ENCODE data around the gene NDEL1.

NDEL1 gene

GRCh38 chr17:8464941-8465340 lies 29.3 kb downstream of the NDEL1 start:
- TF ChIP-seq CTCF (IDR thresholded peaks at IDR 0.05; ENCODE audit: low read depth, low read length, poor library complexity, severe bottlenecking) (no peak), EZH2phosphoT487 (IDR thresholded peaks at IDR 0.05; ENCODE audit: borderline replicate concordance, low read length) (no peak)
- no peak overlapping the region for H3K27ac ChIP-seq (ENCODE audit: low read depth, low read length)
- no peak overlapping the region for H3K4me3 ChIP-seq (ENCODE audit: low read length)
- no peaks in the 10 kb centered on the region for H3K27me3 ChIP-seq (ENCODE audit: control insufficient read depth, low read length)
- H3K36me3 ChIP-seq (ENCODE audit: control insufficient read depth, low read length) = peaks cover 59% of the 10 kb centered on the region
- H3K79me2 ChIP-seq (ENCODE audit: control insufficient read depth, low read length) = peaks cover 19% of the 10 kb centered on the region
- H4K20me1 ChIP-seq (ENCODE audit: control insufficient read depth, insufficient read depth, low read depth, low read length) = no peaks in the 10 kb centered on the region
- no peak overlapping the region for H3K4me2 ChIP-seq (ENCODE audit: low read length)
- H3K4me1 ChIP-seq (ENCODE audit: control insufficient read depth, low read length) = no peaks in the 10 kb centered on the region
- no peaks in the 10 kb centered on the region for H3K9me2 ChIP-seq (replicated peaks; ENCODE audit: control insufficient read depth, low read length)
- no peaks in the 10 kb centered on the region for H3K9me3 ChIP-seq (ENCODE audit: control insufficient read depth, insufficient read depth, low read length)
- no peaks in the 10 kb centered on the region for H3F3A ChIP-seq (ENCODE audit: control insufficient read depth, insufficient read depth)

- no peak overlapping the region for H3K4me2 ChIP-seq (ENCODE audit: low read length)
- TF ChIP-seq CTCF (IDR thresholded peaks at IDR 0.05; ENCODE audit: low read depth, low read length, poor library complexity, severe bottlenecking) (no peak), EZH2phosphoT487 (IDR thresholded peaks at IDR 0.05; ENCODE audit: borderline replicate concordance, low read length) (no peak)
- H3K9me2 ChIP-seq (replicated peaks; ENCODE audit: control insufficient read depth, low read length) = no peaks in the 10 kb centered on the region
- H3K9me3 ChIP-seq (ENCODE audit: control insufficient read depth, insufficient read depth, low read length) = no peaks in the 10 kb centered on the region
- H3K36me3 ChIP-seq (ENCODE audit: control insufficient read depth, low read length) = peaks cover 55% of the 10 kb centered on the region
- H3K4me3 ChIP-seq (ENCODE audit: low read length) = no peak overlapping the region
- H3K27ac ChIP-seq (ENCODE audit: low read depth, low read length) = no peak overlapping the region
- H3K4me1 ChIP-seq (ENCODE audit: control insufficient read depth, low read length) = no peaks in the 10 kb centered on the region
- no peaks in the 10 kb centered on the region for H3F3A ChIP-seq (ENCODE audit: control insufficient read depth, insufficient read depth)
- peaks cover 19% of the 10 kb centered on the region for H3K79me2 ChIP-seq (ENCODE audit: control insufficient read depth, low read length)
- no peaks in the 10 kb centered on the region for H3K27me3 ChIP-seq (ENCODE audit: control insufficient read depth, low read length)
- no peaks in the 10 kb centered on the region for H4K20me1 ChIP-seq (ENCODE audit: control insufficient read depth, insufficient read depth, low read depth, low read length)
Measured at GRCh38 chr17:8465356-8465755, 29.7 kb downstream of the NDEL1 start.

- H3F3A ChIP-seq (ENCODE audit: control insufficient read depth, insufficient read depth) = no peaks in the 10 kb centered on the region
- H3K9me3 ChIP-seq (ENCODE audit: control insufficient read depth, insufficient read depth, low read length) = no peaks in the 10 kb centered on the region
- H3K4me1 ChIP-seq (ENCODE audit: control insufficient read depth, low read length) = no peaks in the 10 kb centered on the region
- H3K9me2 ChIP-seq (replicated peaks; ENCODE audit: control insufficient read depth, low read length) = no peaks in the 10 kb centered on the region
- H4K20me1 ChIP-seq (ENCODE audit: control insufficient read depth, insufficient read depth, low read depth, low read length) = no peaks in the 10 kb centered on the region
- no peak overlapping the region for H3K4me2 ChIP-seq (ENCODE audit: low read length)
- no peak overlapping the region for H3K4me3 ChIP-seq (ENCODE audit: low read length)
- no peak overlapping the region for H3K27ac ChIP-seq (ENCODE audit: low read depth, low read length)
- H3K79me2 ChIP-seq (ENCODE audit: control insufficient read depth, low read length) = peaks cover 19% of the 10 kb centered on the region
- peaks cover 51% of the 10 kb centered on the region for H3K36me3 ChIP-seq (ENCODE audit: control insufficient read depth, low read length)
- TF ChIP-seq EZH2phosphoT487 (IDR thresholded peaks at IDR 0.05; ENCODE audit: borderline replicate concordance, low read length) = no peak
- TF ChIP-seq CTCF (IDR thresholded peaks at IDR 0.05; ENCODE audit: low read depth, low read length, poor library complexity, severe bottlenecking) = no peak
- H3K27me3 ChIP-seq (ENCODE audit: control insufficient read depth, low read length) = no peaks in the 10 kb centered on the region
Measured at GRCh38 chr17:8465759-8466158, 30.1 kb downstream of the NDEL1 start.

- no peak overlapping the region for H3K4me3 ChIP-seq (ENCODE audit: low read length)
- TF ChIP-seq CTCF (IDR thresholded peaks at IDR 0.05; ENCODE audit: low read depth, low read length, poor library complexity, severe bottlenecking) = no peak
- no peak for TF ChIP-seq EZH2phosphoT487 (IDR thresholded peaks at IDR 0.05; ENCODE audit: borderline replicate concordance, low read length)
- no peak overlapping the region for H3K27ac ChIP-seq (ENCODE audit: low read depth, low read length)
- H4K20me1 ChIP-seq (ENCODE audit: control insufficient read depth, insufficient read depth, low read depth, low read length) = no peaks in the 10 kb centered on the region
- H3K9me2 ChIP-seq (replicated peaks; ENCODE audit: control insufficient read depth, low read length) = no peaks in the 10 kb centered on the region
- no peaks in the 10 kb centered on the region for H3F3A ChIP-seq (ENCODE audit: control insufficient read depth, insufficient read depth)
- H3K27me3 ChIP-seq (ENCODE audit: control insufficient read depth, low read length) = no peaks in the 10 kb centered on the region
- H3K9me3 ChIP-seq (ENCODE audit: control insufficient read depth, insufficient read depth, low read length) = no peaks in the 10 kb centered on the region
- peaks cover 19% of the 10 kb centered on the region for H3K79me2 ChIP-seq (ENCODE audit: control insufficient read depth, low read length)
- H3K4me2 ChIP-seq (ENCODE audit: low read length) = no peak overlapping the region
- H3K4me1 ChIP-seq (ENCODE audit: control insufficient read depth, low read length) = no peaks in the 10 kb centered on the region
- H3K36me3 ChIP-seq (ENCODE audit: control insufficient read depth, low read length) = peaks cover 52% of the 10 kb centered on the region
Measured at GRCh38 chr17:8466456-8466855, 30.8 kb downstream of the NDEL1 start.

Measured in DOHH2 (cell line).